Suppressor macrophage (primary cell): Measurements from ENCODE around the gene SLC1A2.

Experiments used
- DNase-seq, 4 experiments: peaks; one replicate each; pipeline ENCODE4 v3.0.0-alpha.2; 2020 to 2022

Gene SLC1A2

DNA sequence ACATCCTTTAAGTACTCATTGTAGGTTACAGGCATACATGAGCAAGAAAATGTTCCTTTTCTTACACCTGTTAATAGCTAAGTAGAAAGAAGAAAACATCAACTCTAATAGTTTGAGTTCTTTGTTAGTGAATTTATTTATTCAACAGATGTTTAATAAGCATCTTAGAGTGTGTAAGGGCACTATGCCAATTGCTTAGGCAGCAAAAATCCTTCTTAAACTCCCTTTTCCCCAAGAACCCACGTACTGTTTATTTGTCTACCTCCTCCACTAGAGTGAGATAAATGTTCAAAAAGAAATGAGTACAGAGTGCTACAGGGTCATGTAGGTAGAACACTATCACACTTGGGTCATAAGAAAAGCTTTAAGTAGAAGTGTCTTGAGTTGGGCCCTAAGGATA is 149.0 kb downstream of the SLC1A2 start:
- DNase-seq, result no peak

DNA sequence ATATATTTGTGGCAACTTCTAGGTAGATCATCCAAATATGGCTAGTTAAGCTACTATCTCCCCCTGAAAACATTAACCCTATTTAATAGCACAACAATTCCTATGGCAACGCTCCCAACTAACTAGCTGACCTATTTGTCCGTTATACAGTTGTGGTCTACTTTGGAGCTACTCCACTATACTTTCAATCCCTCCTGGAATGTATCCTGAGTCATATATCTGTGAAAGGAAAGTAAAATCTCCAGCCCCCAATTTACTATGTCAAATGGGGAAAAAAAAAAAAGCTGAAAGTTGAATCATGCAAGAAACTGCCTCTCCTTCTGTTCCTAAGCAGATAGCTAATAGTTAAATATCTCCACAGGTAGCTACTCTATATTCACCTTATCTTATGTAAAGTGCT is 151.9 kb downstream of the SLC1A2 start:
- DNase-seq, result no peak

DNA sequence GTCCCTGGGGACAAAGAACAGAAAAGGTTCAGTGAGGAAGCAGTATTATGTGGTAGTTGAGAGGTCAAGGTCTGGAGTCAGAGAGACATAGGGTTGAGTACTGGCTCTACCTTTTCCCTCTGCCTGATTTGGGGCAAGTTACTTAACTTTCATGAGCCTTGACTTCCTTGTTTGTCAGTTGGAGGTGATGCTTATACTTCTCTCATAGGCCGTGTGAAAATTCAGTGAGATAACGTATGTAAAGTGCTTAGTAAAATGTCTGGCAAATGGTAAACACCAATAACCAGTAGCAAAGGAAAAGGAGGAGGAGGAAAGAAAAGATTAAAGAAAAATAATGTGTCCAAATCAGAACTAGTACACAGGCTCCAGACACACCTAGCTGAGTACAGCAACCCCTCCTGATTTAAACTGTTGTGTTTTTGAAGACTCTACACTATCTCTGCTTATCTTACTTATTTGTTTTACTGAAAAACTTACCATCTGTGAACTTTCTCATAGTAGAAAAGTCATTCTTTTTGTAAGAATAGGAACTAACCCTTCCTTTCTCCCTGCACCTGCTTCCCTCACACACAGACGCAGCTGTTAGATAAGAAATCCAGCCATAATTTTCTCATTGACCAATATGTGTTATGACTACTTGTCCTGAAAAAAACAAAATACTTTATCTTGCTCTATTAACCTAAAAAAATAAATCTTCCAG is 153.5 kb downstream of the SLC1A2 start:
- no peak for DNase-seq

DNA sequence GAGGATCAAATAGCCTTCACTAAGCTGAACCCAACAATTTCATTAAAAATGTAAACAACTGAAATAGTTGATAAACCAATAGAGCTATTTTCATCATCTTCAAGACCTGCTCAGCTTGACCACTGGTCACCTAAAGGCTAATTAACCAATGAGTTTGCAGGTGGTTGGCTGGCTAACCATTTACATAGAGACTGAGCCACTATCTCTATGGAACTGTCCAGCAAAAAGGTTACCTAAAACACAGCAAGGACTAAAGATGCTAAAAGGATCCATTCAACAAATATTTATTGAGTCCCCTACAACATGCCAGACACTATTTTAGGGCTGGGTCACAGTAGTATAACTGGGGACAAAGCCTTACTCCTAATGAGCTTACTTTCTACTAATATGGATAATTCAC is 156.6 kb downstream of the SLC1A2 start:
- DNase-seq, result no peak

DNA sequence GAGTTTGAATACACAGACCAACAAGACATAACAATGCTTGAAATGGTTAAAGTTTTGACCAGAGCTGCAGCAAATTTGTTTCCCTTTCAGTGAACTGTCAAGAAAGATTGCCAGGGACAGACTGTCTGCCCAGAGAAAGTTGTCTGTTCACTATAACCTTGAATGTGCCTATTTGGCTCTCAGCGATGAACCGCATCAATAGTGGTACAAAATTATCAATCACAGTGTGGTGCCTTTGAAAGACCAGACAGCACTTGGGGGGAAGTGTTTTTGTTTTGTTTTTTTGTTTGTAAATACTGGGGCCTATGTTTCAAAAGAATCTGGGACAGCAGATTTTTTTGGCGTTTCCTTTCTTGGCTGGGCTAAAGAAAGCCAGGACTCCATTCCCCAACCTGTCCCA is 157.3 kb downstream of the SLC1A2 start:
- DNase-seq, result no peak

DNA sequence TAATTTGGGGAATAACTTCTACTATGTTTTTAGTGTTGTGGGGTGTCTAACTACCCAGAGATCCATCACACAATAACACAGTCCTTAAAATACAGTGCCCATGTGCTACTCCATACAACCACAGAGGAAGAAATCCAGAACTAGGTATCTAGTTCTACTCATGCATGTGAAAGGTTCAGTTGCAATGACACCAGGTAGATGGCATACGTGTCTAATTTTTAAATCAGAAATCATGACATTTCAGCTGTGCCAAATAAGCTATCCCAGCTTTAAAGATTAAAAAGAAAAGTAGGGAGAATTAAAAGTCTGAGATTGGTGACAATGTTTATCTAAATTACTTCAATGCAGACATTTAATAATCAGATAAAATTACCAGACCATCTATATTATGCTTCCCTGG is 158.2 kb downstream of the SLC1A2 start:
- no peak for DNase-seq

DNA sequence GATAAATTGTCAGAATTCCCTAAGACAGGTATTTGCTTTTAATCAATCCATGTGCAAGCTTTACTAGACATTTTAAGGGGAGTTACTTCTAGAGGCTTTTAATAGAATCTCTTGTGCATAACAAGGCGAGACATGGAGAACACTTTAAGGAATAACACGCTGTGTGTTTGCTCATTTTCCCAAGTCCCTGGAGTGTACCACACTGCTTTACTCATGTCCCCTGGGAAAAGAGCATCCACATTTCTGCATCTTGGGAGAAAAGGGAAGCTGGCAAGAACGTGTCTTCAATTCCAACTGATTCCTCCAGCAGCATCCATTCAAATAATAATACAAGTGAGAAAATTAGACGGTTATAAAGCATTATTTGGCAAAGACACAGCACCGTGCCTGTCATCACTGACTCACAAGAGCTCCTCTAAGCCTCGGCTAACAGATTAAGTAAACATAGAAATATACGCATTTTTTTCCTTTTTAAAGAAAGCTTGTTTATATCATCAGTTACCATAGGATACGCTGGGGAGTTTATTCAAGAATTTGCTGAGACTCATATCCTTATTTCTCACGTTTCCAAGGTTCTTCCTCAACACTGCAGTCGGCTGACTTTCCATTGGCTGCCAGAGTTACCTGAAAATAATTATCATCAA is 158.9 kb downstream of the SLC1A2 start:
- DNase-seq, result no peak

DNA sequence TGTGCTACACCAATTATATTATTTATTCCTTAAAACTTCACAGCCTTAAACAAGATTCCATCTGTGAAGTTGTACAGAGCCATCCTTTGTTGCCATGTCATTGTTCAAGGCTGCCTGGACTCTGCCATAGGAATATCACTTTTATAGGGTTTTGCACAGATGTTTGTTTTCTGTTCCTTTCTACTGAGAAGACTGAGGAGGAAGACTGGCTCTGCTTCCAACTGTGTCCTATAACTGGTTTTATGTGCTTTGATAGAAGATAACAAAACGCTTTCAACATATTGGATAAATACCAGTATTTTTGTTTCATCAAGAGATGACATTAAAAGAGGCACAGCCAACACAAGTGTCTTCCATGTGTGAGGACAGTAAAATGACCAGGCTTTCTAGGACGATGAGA is 159.8 kb downstream of the SLC1A2 start:
- DNase-seq, result no peak

DNA sequence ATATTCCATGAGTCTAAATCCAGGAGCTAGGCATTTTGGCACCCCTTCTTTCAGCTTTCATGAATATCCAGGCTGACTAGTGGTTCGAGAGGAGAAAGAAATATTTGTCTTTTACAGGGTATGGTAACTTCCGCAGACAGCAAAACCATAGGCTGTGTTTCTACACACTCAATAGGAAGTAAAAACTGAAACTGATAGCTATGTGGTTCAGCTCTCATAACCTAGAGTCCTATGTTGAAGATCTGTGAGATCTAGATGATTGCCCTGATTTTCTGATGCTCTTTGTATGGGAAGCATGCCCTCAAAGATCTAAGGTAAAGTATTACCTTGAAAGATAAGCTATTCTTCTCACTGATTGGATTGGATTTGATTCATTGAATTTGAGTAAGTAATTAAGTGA is 162.1 kb downstream of the SLC1A2 start:
- peak in 3 of 4 experiments; percentile 24 to 73 (median 44) for DNase-seq

DNA sequence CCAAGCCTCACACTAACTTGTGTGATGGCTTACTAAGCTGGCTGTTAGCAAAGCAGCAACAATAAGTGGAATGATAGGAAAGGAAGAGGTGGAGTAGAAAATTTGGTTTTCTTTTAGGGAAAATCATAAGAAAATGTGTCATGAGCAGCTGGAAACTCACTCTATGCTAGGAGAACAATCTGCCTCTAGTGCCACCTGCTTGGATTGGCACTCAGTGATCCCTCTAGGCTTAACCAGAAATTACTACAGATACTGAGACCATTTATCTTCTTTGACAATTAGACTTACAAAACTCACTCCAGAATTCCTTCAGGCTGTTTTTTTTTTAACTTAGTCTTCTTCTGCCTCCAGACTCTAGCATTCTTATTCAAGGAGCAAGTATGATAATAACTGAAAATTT is 163.1 kb downstream of the SLC1A2 start:
- DNase-seq, result no peak

DNA sequence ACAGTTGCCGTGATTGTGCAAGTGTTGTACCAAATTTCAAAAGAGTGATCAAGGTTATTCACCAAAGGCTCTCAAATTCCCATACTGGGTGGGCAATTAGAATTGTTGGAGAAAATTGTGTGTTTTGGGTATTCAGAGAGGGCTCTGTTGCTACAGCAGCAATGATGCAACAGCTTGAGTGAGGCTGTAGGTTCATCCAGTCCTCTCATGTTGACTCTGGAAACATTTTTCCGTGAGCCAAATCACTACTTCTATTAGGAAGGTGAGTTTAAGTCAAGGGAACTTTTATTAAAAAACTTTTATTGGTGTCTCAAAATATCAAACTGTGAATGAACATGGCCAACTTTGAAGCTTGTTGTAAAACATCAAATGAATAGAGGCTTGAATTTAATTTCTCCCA is 163.8 kb downstream of the SLC1A2 start:
- DNase-seq, result no peak

DNA sequence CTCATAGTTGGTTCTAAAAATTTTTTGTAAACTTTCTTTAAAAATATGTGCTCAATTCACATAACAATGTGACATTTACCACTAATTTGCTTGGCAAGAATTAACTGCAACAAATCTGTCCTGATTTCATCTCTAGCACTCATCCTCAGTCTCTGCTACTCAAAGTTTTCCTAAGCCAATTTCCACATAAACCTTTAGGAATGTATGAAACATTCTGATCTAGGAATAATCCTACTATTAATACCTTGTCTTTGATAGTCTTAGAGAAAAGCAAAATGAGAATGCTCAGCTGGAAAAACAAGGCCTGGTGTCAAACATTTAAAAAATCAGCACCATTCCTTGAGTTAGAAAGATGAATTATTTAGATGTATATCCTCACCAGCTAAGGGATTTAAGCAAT is 166.1 kb downstream of the SLC1A2 start:
- DNase-seq, result no peak

DNA sequence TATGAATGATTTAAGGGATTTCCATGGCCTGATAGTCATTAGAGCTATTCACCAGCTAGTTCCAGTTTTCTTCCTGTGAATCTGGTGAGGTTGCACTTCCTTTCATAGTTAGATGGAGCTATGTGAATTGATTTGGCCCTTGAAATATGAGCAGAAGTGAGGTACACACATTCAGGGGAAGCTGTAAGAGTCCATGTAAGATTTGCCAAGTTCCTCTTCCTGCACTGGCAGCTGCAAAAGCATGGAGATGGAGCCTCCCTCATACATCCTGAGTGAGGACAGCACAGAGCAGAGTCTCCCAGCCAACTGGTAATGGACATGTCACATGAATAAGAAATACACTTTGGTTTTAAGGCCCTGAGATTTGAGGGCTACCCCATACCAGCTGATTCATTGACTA is 168.7 kb downstream of the SLC1A2 start:
- DNase-seq, result peak; percentile 55 to 82 (median 78)

DNA sequence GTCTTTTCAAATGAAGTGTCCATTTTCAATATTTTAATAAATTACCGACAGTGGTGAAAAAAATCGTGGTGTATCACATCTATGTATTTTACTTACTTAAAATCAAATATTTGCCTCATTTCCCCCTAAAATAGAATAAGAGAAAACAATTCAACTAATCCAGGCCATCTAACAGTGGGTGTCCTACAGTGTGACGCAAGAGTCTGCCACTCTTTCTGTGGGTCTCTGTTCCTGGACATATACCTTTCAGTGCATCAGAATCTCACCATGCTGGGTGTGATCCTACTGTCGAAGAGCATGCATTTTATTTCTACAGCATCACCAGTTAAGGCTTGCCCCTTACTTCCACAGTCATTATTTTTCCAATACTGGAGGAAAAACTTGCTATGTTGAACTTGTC is 169.2 kb downstream of the SLC1A2 start:
- no peak for DNase-seq

DNA sequence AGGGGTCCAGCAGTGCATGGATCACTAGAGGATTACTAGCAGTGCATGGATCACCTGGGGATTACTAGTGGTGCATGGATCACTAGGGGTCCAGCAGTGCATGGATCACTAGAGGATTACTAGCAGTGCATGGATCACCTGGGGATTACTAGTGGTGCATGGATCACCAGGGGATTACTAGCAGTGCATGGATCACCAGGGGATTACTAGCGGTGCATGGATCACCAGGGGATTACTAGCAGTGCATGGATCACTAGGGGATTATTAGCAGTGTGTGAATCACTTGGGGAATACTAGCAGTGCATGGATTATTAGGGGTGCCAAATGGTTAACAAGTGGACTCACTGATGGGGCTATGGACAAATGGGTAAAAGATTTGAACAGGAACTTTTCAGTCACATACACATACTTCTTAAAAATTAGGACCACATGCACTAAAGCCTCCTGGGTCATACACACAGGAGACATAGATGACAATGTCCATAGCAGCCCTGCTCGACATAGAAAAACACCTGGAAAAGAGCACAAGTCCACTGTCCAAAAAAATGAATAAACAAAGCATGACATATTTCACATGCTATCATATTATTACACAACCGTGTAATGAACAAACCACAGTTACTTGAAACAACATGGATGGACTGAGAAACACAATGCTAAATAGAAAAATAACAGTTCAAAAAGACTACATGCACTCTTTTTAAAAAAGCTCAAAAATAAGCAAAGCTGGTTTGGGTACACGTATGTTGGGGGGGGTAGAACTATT is 170.6 kb downstream of the SLC1A2 start:
- no peak for DNase-seq

DNA sequence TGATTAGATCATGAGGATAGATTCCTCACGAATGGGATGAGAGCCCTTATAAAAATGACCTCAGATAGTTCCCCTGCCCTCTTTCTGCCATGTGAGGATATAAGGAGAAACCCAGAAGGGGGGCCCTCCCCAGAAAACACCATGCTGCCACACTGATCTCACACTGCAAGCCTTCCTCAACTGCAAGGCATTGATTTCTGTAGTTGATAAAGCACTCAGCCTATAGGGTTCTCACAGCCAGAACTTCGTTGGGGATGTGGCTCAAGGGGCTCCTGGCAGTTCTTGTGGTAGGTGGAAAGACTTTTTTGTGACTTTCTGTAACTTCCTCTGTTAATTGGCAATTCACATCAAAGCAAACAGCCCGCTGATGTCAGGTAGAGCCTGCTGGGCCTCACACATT is 171.5 kb downstream of the SLC1A2 start:
- DNase-seq, result no peak

DNA sequence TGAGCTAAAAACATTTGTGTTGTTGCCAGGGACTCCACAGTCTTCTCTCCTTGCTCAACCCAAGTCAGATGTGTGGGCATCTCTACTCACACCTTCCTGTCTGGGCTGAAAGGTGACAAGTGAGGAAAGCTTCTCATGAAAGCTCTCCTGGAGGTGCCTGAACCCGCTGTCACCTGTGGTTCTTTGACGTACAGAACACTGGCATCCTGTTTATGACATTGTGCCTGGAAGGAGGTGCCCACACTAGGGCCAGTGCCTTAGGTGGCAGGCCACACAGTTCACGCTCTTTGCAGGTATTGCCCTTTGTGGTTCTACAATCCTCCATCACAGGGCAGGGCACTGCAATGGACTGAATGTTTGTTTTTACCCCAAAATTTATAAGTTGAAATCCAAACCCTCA is 171.9 kb downstream of the SLC1A2 start:
- DNase-seq, result no peak

DNA sequence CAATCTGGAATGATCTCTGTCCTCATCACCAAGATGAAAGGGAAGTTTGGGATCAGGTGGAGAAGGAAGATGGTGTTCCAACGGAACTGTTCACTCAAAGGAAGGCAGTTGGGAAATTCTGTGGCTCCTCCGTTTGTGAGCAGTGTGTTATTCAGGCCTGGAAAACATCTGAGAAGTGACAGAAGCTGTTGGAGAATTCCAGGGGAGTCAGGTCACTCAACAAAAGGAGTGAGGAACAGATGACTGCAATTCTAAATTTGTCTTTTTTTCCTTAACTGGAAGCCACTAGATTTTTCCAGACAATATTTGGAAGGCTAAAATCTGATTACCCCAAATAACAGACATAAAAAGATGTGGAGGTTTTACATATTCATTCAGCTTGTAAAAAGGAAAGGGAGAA is 172.6 kb downstream of the SLC1A2 start:
- no peak for DNase-seq

DNA sequence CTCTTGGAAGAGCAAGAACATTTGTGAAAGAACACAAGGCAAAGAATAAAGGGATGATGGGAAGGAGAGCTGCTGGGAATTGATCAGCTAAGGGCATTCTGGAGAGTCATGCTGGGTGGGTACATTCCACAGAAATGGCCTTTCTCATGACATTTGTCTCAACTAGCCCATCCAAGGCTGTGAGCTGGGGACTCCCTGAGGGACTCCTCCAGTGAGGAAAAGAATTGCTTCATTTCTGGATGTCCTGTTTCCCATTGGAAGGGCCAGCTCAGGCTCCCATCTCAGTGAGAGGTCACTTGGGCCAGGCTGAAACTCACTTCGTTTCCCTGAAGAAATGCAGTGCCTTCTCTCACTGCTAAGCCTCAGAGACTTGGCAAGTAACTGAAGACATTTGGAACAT is 173.6 kb downstream of the SLC1A2 start:
- no peak for DNase-seq

DNA sequence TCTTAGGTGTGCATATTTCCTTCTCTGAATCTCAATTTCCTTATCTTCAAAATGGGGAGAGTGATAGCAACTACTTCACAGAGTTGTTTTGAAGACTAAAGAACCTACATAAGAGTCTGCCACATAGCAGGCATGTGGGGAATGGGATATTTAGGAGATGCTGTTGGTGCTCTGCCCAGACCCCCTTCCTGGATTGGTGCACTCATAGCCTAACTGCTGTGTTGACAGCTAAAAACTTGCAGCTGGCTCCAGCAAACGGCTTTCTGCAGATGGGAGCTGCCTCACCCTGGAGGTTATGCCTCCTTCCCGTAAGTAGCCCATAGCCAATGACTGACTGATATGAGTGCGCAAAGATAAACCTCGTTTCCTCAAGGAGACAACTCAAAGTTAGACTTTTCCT is 174.3 kb downstream of the SLC1A2 start:
- no peak for DNase-seq

DNA sequence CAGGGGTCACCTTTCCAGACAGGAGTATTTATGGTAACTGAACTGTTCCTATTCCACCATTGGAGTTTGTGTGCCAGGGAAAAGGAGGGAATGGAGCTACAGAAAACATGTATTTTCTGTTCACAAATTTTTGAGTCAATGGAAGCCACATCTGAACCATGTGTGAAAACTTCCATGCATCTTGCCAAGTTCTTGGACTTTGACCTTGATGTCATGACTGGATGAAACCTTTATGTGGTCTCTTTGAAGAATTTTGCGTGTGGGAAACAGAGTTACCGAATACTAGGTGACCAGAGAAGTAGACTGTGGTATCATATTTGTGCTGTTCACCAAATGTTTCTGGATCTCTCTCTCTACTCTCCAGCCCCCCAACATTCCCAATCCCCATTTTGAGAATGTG is 175.6 kb downstream of the SLC1A2 start:
- DNase-seq, result no peak

DNA sequence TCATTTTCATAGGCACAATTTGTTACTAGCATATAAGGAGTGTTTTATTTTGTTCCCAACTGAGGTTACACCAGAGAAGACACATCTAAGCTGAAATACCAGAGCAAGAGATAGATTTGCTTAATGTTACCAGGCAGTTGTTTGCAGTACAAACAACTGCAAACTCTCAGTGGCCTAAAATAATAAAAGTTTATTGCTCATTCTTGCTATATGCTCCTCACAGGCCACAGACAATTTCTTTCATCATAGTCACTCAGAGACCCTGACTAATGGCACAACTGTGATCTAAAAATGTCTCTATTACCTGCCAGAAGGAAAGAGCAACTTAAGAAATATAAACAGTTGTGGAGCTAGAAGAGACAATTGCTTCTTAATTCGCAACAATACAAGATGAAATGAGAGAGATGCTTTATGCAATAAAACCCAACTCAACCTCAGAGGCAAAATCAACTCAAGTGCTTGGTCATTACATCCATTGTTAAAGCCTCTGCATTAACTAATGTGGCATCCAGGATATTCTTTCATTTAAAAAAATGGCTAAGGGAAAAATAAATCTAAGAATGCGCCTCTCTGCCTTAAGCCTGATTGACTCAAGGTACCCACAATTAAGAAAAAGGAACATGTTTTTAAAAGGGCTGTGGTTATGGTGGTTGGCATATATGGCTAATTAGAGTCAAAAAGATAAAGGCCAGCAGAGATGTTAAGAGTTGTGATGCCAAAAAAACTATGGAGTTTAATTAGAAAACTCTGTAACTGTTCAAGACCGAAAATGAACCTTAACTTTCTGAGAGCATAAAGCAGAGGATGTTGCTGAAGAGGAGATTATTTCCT is 176.7 kb downstream of the SLC1A2 start:
- no peak for DNase-seq

DNA sequence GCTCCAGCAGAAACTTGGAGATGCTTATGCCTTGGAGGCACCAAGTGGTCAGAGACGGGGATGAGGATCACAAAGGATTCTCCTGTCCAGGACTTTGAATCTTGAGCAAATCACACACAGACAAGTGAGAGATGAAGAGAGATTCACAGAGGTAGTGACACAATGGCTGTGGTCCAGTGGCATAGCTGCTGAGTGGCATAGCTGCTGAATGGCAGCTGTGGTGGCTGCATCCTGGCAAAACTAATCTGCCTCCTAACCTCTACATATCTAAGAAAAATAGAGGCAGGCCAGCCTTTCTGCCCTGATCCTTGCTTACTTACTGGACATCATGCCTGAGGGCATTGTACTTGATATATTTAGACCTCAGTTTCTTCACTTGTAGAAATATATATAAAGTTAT is 177.8 kb downstream of the SLC1A2 start:
- no peak for DNase-seq
